ENCODE data around the gene GDI2. TPM values are rescaled to one million over a fixed set of nuclear protein-coding genes. Genes with fewer than 3 reads are reported as not detected.
A peak's percentile ranks its signal among the peaks of the same experiment; 100 is the strongest.
"Not testable (repeated sequence)": the region's sequence is repeated elsewhere in the genome, so short reads cannot be mapped to it uniquely, and the experiment has no call there.

The GDI2 gene
- total and polyA plus RNA-seq, 12 donors = 45.3 to 412 (median 222) TPM

DNA sequence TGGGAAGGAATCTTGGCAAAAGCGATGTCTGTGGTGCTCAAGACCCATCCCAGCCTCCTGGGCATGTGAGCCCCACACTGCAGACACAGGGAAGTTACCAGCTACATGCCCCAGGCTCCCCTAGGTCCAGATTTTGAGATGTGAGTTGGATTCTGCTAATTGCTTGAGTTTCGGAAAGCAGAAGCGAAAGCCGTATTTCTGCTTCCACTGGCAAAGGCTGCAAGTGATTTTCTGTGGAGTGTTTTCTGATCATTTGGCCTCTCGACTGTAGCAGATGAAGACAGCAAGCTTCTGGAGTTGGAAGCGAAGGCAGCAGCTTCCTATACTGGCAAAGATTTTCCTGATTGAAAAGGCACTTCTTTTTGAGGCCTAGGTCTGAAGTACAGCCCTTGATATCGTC is 46.8 kb upstream of the GDI2 start:
- Histone ChIP-seq H3K4me1 (replicated peaks in 1 of 2) (peaks cover 0 to 9% of the 10 kb centered on the region in 2 donors), H3K27me3 (no peaks in the 10 kb centered on the region), H3K4me3 (no peak overlapping the region), H3K9me3 (replicated peaks in 1 of 3) (no peaks in the 10 kb centered on the region), H3K36me3 (replicated peaks in 1 of 2) (no peaks in the 10 kb centered on the region), H3K27ac (no peak overlapping the region)
- TF ChIP-seq POLR2A (IDR thresholded peaks at IDR 0.05) = no peak
- no peak for TF ChIP-seq CTCF (IDR thresholded peaks at IDR 0.05)
- intact Hi-C loops (cut with DNase I) = loop anchor here in 1 of 2 donors (10.0 kb wide), 1 partner anchor 45 kb away; the partner anchor contains the start of gene GDI2
- no peak for DNase-seq
- WGBS, 4 donors = 80 to 84% (median 81%) methylated on average over 7 of the region's 7 CpGs

GRCh38 chr10:5858811-5859210 is 45.6 kb upstream of the GDI2 start:
- H3K27ac ChIP-seq = peak overlapping the region in 4 of 5 donors; percentile 1 to 72 (median 60)
- peak; percentile 66 to 79 (median 77) for DNase-seq
- H3K36me3 ChIP-seq (replicated peaks in 1 of 2) = no peaks in the 10 kb centered on the region
- H3K4me3 ChIP-seq = no peak overlapping the region
- intact Hi-C loops (cut with DNase I) = no loop called here
- peaks cover 0 to 9% of the 10 kb centered on the region in 2 donors for H3K4me1 ChIP-seq (replicated peaks in 1 of 2)
- TF ChIP-seq CTCF (IDR thresholded peaks at IDR 0.05) (no peak), POLR2A (IDR thresholded peaks at IDR 0.05) (peak in 1 of 2 donors; percentile 19)
- WGBS, 4 donors = 38 to 55% (median 53%) methylated on average over 5 of the region's 5 CpGs
- no peaks in the 10 kb centered on the region for H3K27me3 ChIP-seq
- no peaks in the 10 kb centered on the region for H3K9me3 ChIP-seq (replicated peaks in 1 of 3)

DNA sequence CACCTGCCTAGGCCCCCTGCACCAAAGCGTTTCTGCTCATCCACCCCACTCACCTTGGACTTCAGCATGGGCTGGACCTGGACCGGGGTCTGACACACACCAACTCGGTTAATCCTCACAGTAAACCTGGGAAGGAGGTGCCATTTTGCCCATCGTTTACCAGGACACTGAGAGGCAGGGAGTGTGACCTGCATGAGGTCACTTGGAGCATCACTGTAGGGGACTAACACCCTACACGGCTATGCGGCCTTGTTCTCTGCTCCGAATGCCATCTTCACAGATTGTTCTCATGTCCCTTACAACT is 43.4 kb upstream of the GDI2 start:
- H3K36me3 ChIP-seq (replicated peaks in 1 of 2) = no peaks in the 10 kb centered on the region
- 63 to 81% (median 78%) methylated on average over 7 of the region's 7 CpGs for WGBS, 4 donors
- intact Hi-C loops (cut with DNase I) = no loop called here
- H3K27me3 ChIP-seq = no peaks in the 10 kb centered on the region
- no peak overlapping the region for H3K4me3 ChIP-seq
- no peak overlapping the region for H3K27ac ChIP-seq
- TF ChIP-seq POLR2A (IDR thresholded peaks at IDR 0.05) (no peak), CTCF (IDR thresholded peaks at IDR 0.05) (no peak)
- no peak for DNase-seq
- H3K9me3 ChIP-seq (replicated peaks in 1 of 3) = no peaks in the 10 kb centered on the region
- H3K4me1 ChIP-seq (replicated peaks in 1 of 2) = peaks cover 0 to under 1% of the 10 kb centered on the region in 2 donors

GRCh38 chr10:5855979-5856700 is 42.9 kb upstream of the GDI2 start:
- 78 to 91% (median 84%) methylated on average over 16 to 18 of the region's 18 CpGs for WGBS, 4 donors
- TF ChIP-seq POLR2A (IDR thresholded peaks at IDR 0.05) = no peak
- intact Hi-C loops (cut with DNase I) = no loop called here
- H3K4me3 ChIP-seq = no peak overlapping the region
- H3K27me3 ChIP-seq = no peaks in the 10 kb centered on the region
- no peaks in the 10 kb centered on the region for H3K4me1 ChIP-seq (replicated peaks in 1 of 2)
- no peaks in the 10 kb centered on the region for H3K36me3 ChIP-seq (replicated peaks in 1 of 2)
- H3K9me3 ChIP-seq (replicated peaks in 1 of 3) = no peaks in the 10 kb centered on the region
- DNase-seq = no peak
- no peak overlapping the region for H3K27ac ChIP-seq

- intact Hi-C loops (cut with DNase I) = no loop called here
- H3K27ac ChIP-seq = no peak overlapping the region
- H3K4me3 ChIP-seq = no peak overlapping the region
- no peaks in the 10 kb centered on the region for H3K4me1 ChIP-seq (replicated peaks in 1 of 2)
- H3K9me3 ChIP-seq (replicated peaks in 1 of 3) = no peaks in the 10 kb centered on the region
- H3K27me3 ChIP-seq = no peaks in the 10 kb centered on the region
- WGBS, 4 donors = 67 to 82% (median 77%) methylated on average over 5 of the region's 5 CpGs
- no peak for DNase-seq
- no peaks in the 10 kb centered on the region for H3K36me3 ChIP-seq (replicated peaks in 1 of 2)
- no peak for TF ChIP-seq POLR2A (IDR thresholded peaks at IDR 0.05)
- no peak for TF ChIP-seq CTCF (IDR thresholded peaks at IDR 0.05)
Observed at GRCh38 chr10:5854131-5854475, 40.9 kb upstream of the GDI2 start.

DNA sequence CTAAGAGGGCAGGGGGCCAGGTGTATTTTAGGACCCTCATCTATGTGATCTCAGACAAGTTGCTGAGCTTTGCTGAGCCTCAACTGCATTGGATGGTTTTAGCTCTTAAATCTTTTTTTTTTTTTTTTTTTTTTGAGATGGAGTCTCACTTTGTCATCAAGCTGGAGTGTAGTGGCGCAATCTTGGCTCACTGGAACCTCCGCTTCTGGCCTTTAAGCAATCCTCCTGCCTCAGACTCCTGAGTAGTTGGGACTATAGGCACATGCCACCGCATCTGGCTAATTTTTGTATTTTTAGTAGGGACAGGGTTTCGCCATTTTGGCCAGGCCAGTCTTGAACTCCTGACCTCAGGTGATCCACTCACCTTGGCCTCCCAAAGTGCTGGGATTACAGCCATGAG is 33.4 kb upstream of the GDI2 start:
- H3K4me1 ChIP-seq (replicated peaks in 1 of 2) = peaks cover 4 to 21% of the 10 kb centered on the region in 2 donors
- DNase-seq; H3K4me3 ChIP-seq; H3K9me3 ChIP-seq (replicated peaks in 1 of 3); H3K27me3 ChIP-seq; intact Hi-C loops (cut with DNase I); H3K36me3 ChIP-seq (replicated peaks in 1 of 2): not testable (repeated sequence)
- 81 to 94% (median 92%) methylated on average over 4 of the region's 4 CpGs for WGBS, 4 donors
- H3K27ac ChIP-seq = peak overlapping the region in 1 of 5 donors; percentile 63

All from adrenal gland (tissue), 12 donors.